H1 (cell line): ENCODE measurements around the gene ROBO2. TPM values are rescaled to one million over a fixed set of nuclear protein-coding genes. Genes with fewer than 3 reads are reported as not detected.

Source experiments
- CTCF ChIA-PET: fragments of 300-600 bp; sonication (Branson Sonifier 250); formaldehyde crosslinking; loops from one replicate; lab custom pipeline; 2021; ENCODE audit not compliant: partially characterized antibody; lab: Charles Lee
- POLR2A ChIA-PET: fragments of 300-600 bp; sonication (Branson Sonifier 250); formaldehyde crosslinking; loops from one replicate; lab custom pipeline; 2021; ENCODE audit warnings: inconsistent platforms; ENCODE audit not compliant: partially characterized antibody; lab: Charles Lee
- DNase-seq, 2 experiments: peaks; one replicate each; pipeline versions ENCODE4 v3.0.0 to v3.0.0-alpha.2; 2010 to 2022; ENCODE audit warnings: low spot score in 2 of 2, low read depth in 1 of 2, mixed read lengths in 1 of 2
- FAIRE-seq: peaks from 2 replicates; lab custom pipeline; 2011; peaks lifted over from hg19 to GRCh38; lab: Jason Lieb, UNC
- H2AFZ ChIP-seq: 2 replicates; pipeline ENCODE4 v1.8.1; 2012; ENCODE audit warnings: low read length, inconsistent platforms
- H2AK5ac ChIP-seq: 2 replicates; pipeline ENCODE4 v1.6.1; 2013; ENCODE audit warnings: low read depth, low read length
- H2BK120ac ChIP-seq: replicated peaks from 2 replicates; pipeline ENCODE3; 2013; ENCODE audit warnings: low read depth, low read length, inconsistent platforms
- H2BK12ac ChIP-seq: 2 replicates; pipeline ENCODE4 v1.6.1; 2013; ENCODE audit warnings: low read depth, low read length
- H2BK15ac ChIP-seq: 2 replicates; pipeline ENCODE4 v1.6.1; 2013; ENCODE audit warnings: low read length
- H2BK20ac ChIP-seq: 2 replicates; pipeline ENCODE4 v1.6.1; 2013; ENCODE audit warnings: low read length
- H2BK5ac ChIP-seq: 2 replicates; pipeline ENCODE4 v1.6.1; 2013; ENCODE audit warnings: low read depth, low read length
- H3K14ac ChIP-seq: 2 replicates; pipeline ENCODE4 v1.6.1; 2013; ENCODE audit warnings: inconsistent platforms; ENCODE audit not compliant: insufficient read length
- H3K18ac ChIP-seq: 2 replicates; pipeline ENCODE4 v1.6.1; 2013; ENCODE audit warnings: low read length; ENCODE audit errors: extremely low read depth
- H3K23ac ChIP-seq: 2 replicates; pipeline ENCODE4 v1.6.1; 2013; ENCODE audit warnings: inconsistent platforms; ENCODE audit not compliant: insufficient read length
- H3K23me2 ChIP-seq: 2 replicates; pipeline ENCODE4 v1.6.1; 2013; ENCODE audit warnings: low read depth, low read length
- H3K27ac ChIP-seq: 2 replicates; pipeline ENCODE4 v1.6.1; 2011; ENCODE audit warnings: low read depth, low read length, inconsistent platforms
- H3K27me3 ChIP-seq, 4 experiments: replicated peaks in 1 of 4; 1 replicate in 1 of 4; 2 replicates in 3 of 4; pipeline versions ENCODE4 v1.6.1 to v1.8.1; 2011 to 2013; ENCODE audit warnings: low read length in 3 of 4, mild to moderate bottlenecking in 3 of 4, inconsistent platforms in 2 of 4, mixed read lengths in 2 of 4, moderate library complexity in 1 of 4; ENCODE audit not compliant: control insufficient read depth in 3 of 4, insufficient read depth in 3 of 4; ENCODE audit errors: extremely low read depth in 1 of 4
- H3K36me3 ChIP-seq, 4 experiments: 2 replicates each; pipeline versions ENCODE4 v1.6.1 to v1.8.1; 2011 to 2013; ENCODE audit warnings: mild to moderate bottlenecking in 4 of 4, low read length in 3 of 4, moderate library complexity in 2 of 4, control low read depth in 1 of 4, inconsistent platforms in 1 of 4; ENCODE audit not compliant: insufficient read depth in 4 of 4, control insufficient read depth in 2 of 4
- H3K4ac ChIP-seq: replicated peaks from 2 replicates; pipeline ENCODE3; 2013; ENCODE audit warnings: low read length, low read depth, mixed read lengths, inconsistent platforms; ENCODE audit not compliant: insufficient read length
- H3K4me1 ChIP-seq, 4 experiments: replicated peaks in 1 of 4; 1 replicate in 1 of 4; 2 replicates in 3 of 4; pipeline versions ENCODE4 v1.6.1 to v1.8.1; 2011 to 2013; ENCODE audit warnings: low read length in 3 of 4, inconsistent platforms in 2 of 4, mixed read lengths in 1 of 4; ENCODE audit not compliant: insufficient read depth in 4 of 4, control insufficient read depth in 3 of 4
- H3K4me2 ChIP-seq, 2 experiments: 2 replicates each; pipeline versions ENCODE4 v1.6.1 to v1.8.1; 2011 to 2013; ENCODE audit warnings: low read depth in 2 of 2, low read length in 2 of 2, control low read depth in 1 of 2, inconsistent platforms in 1 of 2, mild to moderate bottlenecking in 1 of 2; ENCODE audit not compliant: insufficient read depth in 1 of 2
- H3K4me3 ChIP-seq, 4 experiments: fragments of 200-600, 300-600 bp in 1 of 4; sonication (generic), shearing (Covaris generic), sonication (Bioruptor Twin) in 1 of 4; 2 replicates each; pipeline versions ENCODE4 v1.5.1 to v1.8.1; 2011 to 2016; ENCODE audit warnings: low read length in 4 of 4, low read depth in 3 of 4, control low read depth in 2 of 4, inconsistent platforms in 2 of 4, mild to moderate bottlenecking in 2 of 4, mixed read lengths in 1 of 4, moderate library complexity in 1 of 4; ENCODE audit not compliant: insufficient read depth in 2 of 4; ENCODE audit errors: extremely low read depth in 1 of 4
- H3K56ac ChIP-seq: replicated peaks from 2 replicates; pipeline ENCODE3; 2013; ENCODE audit warnings: low read depth, mild to moderate bottlenecking, mixed read lengths, low read length, inconsistent platforms; ENCODE audit not compliant: insufficient read length
- H3K79me1 ChIP-seq: 2 replicates; pipeline ENCODE4 v1.6.1; 2013; ENCODE audit warnings: low read depth, low read length, control low read depth
- H3K79me2 ChIP-seq, 2 experiments: 2 replicates each; pipeline versions ENCODE4 v1.6.1 to v1.8.1; 2012 to 2013; ENCODE audit warnings: low read length in 2 of 2, mild to moderate bottlenecking in 2 of 2, inconsistent platforms in 1 of 2; ENCODE audit not compliant: insufficient read depth in 2 of 2, control insufficient read depth in 1 of 2
- H3K9ac ChIP-seq, 4 experiments: replicated peaks in 1 of 4; 1 replicate in 1 of 4; 2 replicates in 3 of 4; pipeline versions ENCODE4 v1.6.1 to v1.8.1; 2011 to 2013; ENCODE audit warnings: low read depth in 3 of 4, low read length in 3 of 4, control low read depth in 2 of 4, mild to moderate bottlenecking in 2 of 4, moderate library complexity in 2 of 4, inconsistent platforms in 1 of 4; ENCODE audit errors: extremely low read depth in 1 of 4
- H3K9me3 ChIP-seq, 2 experiments: 2 replicates each; pipeline versions ENCODE4 v1.6.1 to v1.8.1; 2012 to 2013; ENCODE audit warnings: mild to moderate bottlenecking in 2 of 2, moderate library complexity in 2 of 2, control low read depth in 1 of 2, inconsistent platforms in 1 of 2, low read depth in 1 of 2, low read length in 1 of 2, mixed read lengths in 1 of 2; ENCODE audit not compliant: insufficient read depth in 2 of 2
- H4K20me1 ChIP-seq, 2 experiments: replicated peaks in 1 of 2; 2 replicates each; pipeline versions ENCODE3 to v1.8.1; 2011 to 2013; ENCODE audit warnings: inconsistent platforms in 2 of 2, low read length in 2 of 2, mild to moderate bottlenecking in 1 of 2; ENCODE audit not compliant: insufficient read depth in 2 of 2, control insufficient read depth in 1 of 2
- H4K5ac ChIP-seq: 2 replicates; pipeline ENCODE4 v1.6.1; 2013; ENCODE audit warnings: low read length, low read depth, mixed read lengths, inconsistent platforms; ENCODE audit not compliant: insufficient read length
- H4K8ac ChIP-seq: 2 replicates; pipeline ENCODE4 v1.8.0; 2013; ENCODE audit warnings: mild to moderate bottlenecking, moderate library complexity, low read length, inconsistent platforms; ENCODE audit not compliant: insufficient read depth; ENCODE audit errors: extremely low read depth
- H4K91ac ChIP-seq: replicated peaks from 2 replicates; pipeline ENCODE3; 2013; ENCODE audit warnings: low read length, mixed read lengths, inconsistent platforms; ENCODE audit not compliant: insufficient read length
- ATF2 ChIP-seq: IDR thresholded peaks from 2 replicates; pipeline ENCODE4 v1.6.1; 2012; ENCODE audit warnings: low read length, inconsistent platforms
- BCL11A ChIP-seq, 2 experiments: IDR thresholded peaks; one replicate each; pipeline ENCODE4 v1.6.1; 2011; ENCODE audit warnings: low read depth in 2 of 2, low read length in 2 of 2, mild to moderate bottlenecking in 2 of 2
- CEBPB ChIP-seq: IDR thresholded peaks from 2 replicates; pipeline ENCODE4 v1.6.1; 2012; ENCODE audit warnings: low read depth, low read length
- CHD2 ChIP-seq: IDR thresholded peaks from 2 replicates; pipeline ENCODE4 v1.6.1; 2012; ENCODE audit warnings: low read length, improper control_type of control experiment
- EGR1 ChIP-seq: IDR thresholded peaks from 2 replicates; pipeline ENCODE4 v1.6.1; 2011; ENCODE audit warnings: low read depth, low read length, borderline replicate concordance
- EP300 ChIP-seq, 2 experiments: IDR thresholded peaks; 1 replicate in 1 of 2; 2 replicates in 1 of 2; pipeline ENCODE4 v1.6.1; 2011 to 2012; ENCODE audit warnings: low read depth in 2 of 2, low read length in 2 of 2, mild to moderate bottlenecking in 2 of 2, borderline replicate concordance in 1 of 2, inconsistent platforms in 1 of 2, moderate library complexity in 1 of 2
- NRF1 ChIP-seq: IDR thresholded peaks from 2 replicates; pipeline ENCODE4 v1.6.1; 2011; ENCODE audit warnings: mild to moderate bottlenecking, low read depth, low read length, improper control_type of control experiment
- RFX5 ChIP-seq: IDR thresholded peaks from 2 replicates; pipeline ENCODE4 v1.6.1; 2011; ENCODE audit warnings: low read depth, low read length, improper control_type of control experiment, borderline replicate concordance
- SIN3A ChIP-seq, 2 experiments: IDR thresholded peaks in 1 of 2; conservative IDR thresholded peaks in 1 of 2; 2 replicates each; pipeline ENCODE4 v1.6.1; 2011 to 2012; ENCODE audit warnings: low read length in 2 of 2, improper control_type of control experiment in 1 of 2, low read depth in 1 of 2, mild to moderate bottlenecking in 1 of 2
- SP4 ChIP-seq: IDR thresholded peaks from 2 replicates; pipeline ENCODE4 v1.6.1; 2012; ENCODE audit warnings: low read length, inconsistent platforms
- USF2 ChIP-seq: IDR thresholded peaks from 2 replicates; pipeline ENCODE4 v1.6.1; 2011; ENCODE audit warnings: low read length, improper control_type of control experiment
- YY1 ChIP-seq: IDR thresholded peaks from 2 replicates; pipeline ENCODE4 v1.6.1; 2011; ENCODE audit warnings: low read depth, mild to moderate bottlenecking, low read length
- WGBS, 2 experiments: shearing (Covaris generic) in 1 of 2; methylation state at CpG; one replicate each; pipeline versions ENCODE4 v1.1.6 to v1.1.7; 2013 to 2015; ENCODE audit warnings: low lambda C conversion rate in 2 of 2, mixed read lengths in 2 of 2, inconsistent platforms in 1 of 2, low coverage in 1 of 2, missing lambda C conversion rate in 1 of 2; ENCODE audit not compliant: insufficient replicate concordance in 2 of 2, insufficient coverage in 1 of 2, insufficient read length in 1 of 2; ENCODE audit errors: extremely low coverage in 1 of 2, missing lambda C conversion rate in 1 of 2; 5-methylcytosine and 5-hydroxymethylcytosine counted together
- polyA plus RNA-seq, 7 experiments: library from polyadenylated mRNA; depleted of rRNA in 3 of 7; stranded (reverse) in 5 of 7; unstranded in 2 of 7; fragments of >200 nt in 5 of 7; fragments of 200-250 nt in 2 of 7; gene quantifications; 1 replicate in 5 of 7; 2 replicates in 1 of 7; 4 replicates in 1 of 7; pipeline versions ENCODE4 v1.2.1 to v1.2.3, GENCODE V29; 2011 to 2013; ENCODE audit warnings: missing spikeins in 2 of 7, mixed read lengths in 2 of 7
- total RNA-seq: library from RNA; stranded (reverse); fragmentation: NEBNext Ultra II Directional; extraction: Animal tissue kit (Norgen Biotek cat#: 25700); gene quantifications from 2 replicates; pipeline ENCODE4 v1.2.1, GENCODE V29; 2021

The ROBO2 gene
- total and polyA plus RNA-seq, 2 of the 8 experiments (the other 6 are each of a cell fraction or from before 2014, with no cell fraction given), result 1.5 to 2.9 TPM

- ChIA-PET CTCF (no interaction called here), POLR2A (no interaction called here)
- Histone ChIP-seq H3K9ac (no peak overlapping the region), H4K8ac (no peak overlapping the region), H3K36me3 (no peaks in the 10 kb centered on the region), H3K4me3 (no peak overlapping the region), H4K20me1 (no peaks in the 10 kb centered on the region), H3K79me1 (no peaks in the 10 kb centered on the region), H3K4ac (no peak overlapping the region), H3K23ac (no peak overlapping the region), H4K5ac (no peak overlapping the region), H2BK20ac (no peak overlapping the region), H2AFZ (no peak overlapping the region), H2BK15ac (no peak overlapping the region), H3K56ac (no peak overlapping the region), H4K91ac (no peak overlapping the region), H3K23me2 (no peaks in the 10 kb centered on the region), H3K4me2 (no peak overlapping the region), H3K27ac (no peak overlapping the region), H3K9me3 (no peaks in the 10 kb centered on the region), H3K27me3 (peaks cover 0 to 1% (median 0%) of the 10 kb centered on the region in 4 experiments; a peak in 1 of 7 replicates), H3K14ac (no peak overlapping the region), H3K79me2 (no peaks in the 10 kb centered on the region), H2AK5ac (no peak overlapping the region), H3K18ac (no peak overlapping the region), H2BK12ac (no peak overlapping the region), H2BK5ac (no peak overlapping the region), H3K4me1 (no peaks in the 10 kb centered on the region; a peak in 2 of 7 replicates), H2BK120ac (no peak overlapping the region)
- no peak for FAIRE-seq
- WGBS, 2 experiments, result 95% methylated on average over 1 of the region's 1 CpG; no CpG with 5 or more reads in 1 of the 2 experiments
- DNase-seq, result no peak
- TF ChIP-seq YY1, result no peak
- no peak for TF ChIP-seq SP4
- TF ChIP-seq BCL11A (IDR thresholded peaks at IDR 0.05; ENCODE audit: low read depth in 2 of 2, low read length in 2 of 2), result no peak
- TF ChIP-seq CEBPB, result no peak
- TF ChIP-seq CHD2, result no peak
- no peak for TF ChIP-seq EGR1
- no peak for TF ChIP-seq SIN3A (conservative IDR thresholded peaks at IDR 0.05 in 1 of 2, IDR thresholded peaks at IDR 0.05 in 1 of 2; ENCODE audit: low read depth in 1 of 2, low read length in 2 of 2)
- no peak for TF ChIP-seq EP300 (IDR thresholded peaks at IDR 0.05; ENCODE audit: borderline replicate concordance in 1 of 2, low read depth in 2 of 2, low read length in 2 of 2)
- no peak for TF ChIP-seq NRF1
- TF ChIP-seq USF2, result no peak
- TF ChIP-seq ATF2, result no peak
- TF ChIP-seq RFX5, result no peak
These were observed 380.4 kb downstream of the ROBO2 start for GRCh38 chr3:77420336-77420735.
